ENCODE measurements around the gene TRAPPC12.

TRAPPC12 gene

GRCh38 chr2:3414133-3414860, 34.8 kb downstream of the TRAPPC12 start:
- peaks cover 19% of the 10 kb centered on the region for H3K4me1 Mint-ChIP-seq
- no peak overlapping the region for H3K4me3 Mint-ChIP-seq

GRCh38 chr2:3418766-3419404, 39.4 kb downstream of the TRAPPC12 start:
- H3K27ac Mint-ChIP-seq = no peak overlapping the region
- H3K36me3 Mint-ChIP-seq = peaks cover 10% of the 10 kb centered on the region
- H3K9me3 Mint-ChIP-seq = no peaks in the 10 kb centered on the region

More at GRCh38 chr2:3414133-3414860, 34.8 kb downstream of the TRAPPC12 start:
- peaks cover 8% of the 10 kb centered on the region for H3K36me3 Mint-ChIP-seq
- no peak overlapping the region for H3K27ac Mint-ChIP-seq
- no peaks in the 10 kb centered on the region for H3K9me3 Mint-ChIP-seq
- no peaks in the 10 kb centered on the region for H3K27me3 Mint-ChIP-seq

GRCh38 chr2:3420076-3420768, 40.7 kb downstream of the TRAPPC12 start:
- H3K4me1 Mint-ChIP-seq = peaks cover 14% of the 10 kb centered on the region
- H3K36me3 Mint-ChIP-seq = peaks cover 7% of the 10 kb centered on the region
- H3K27me3 Mint-ChIP-seq = no peaks in the 10 kb centered on the region
- peak overlapping the region; percentile 41 for H3K27ac Mint-ChIP-seq
- H3K9me3 Mint-ChIP-seq = no peaks in the 10 kb centered on the region
- H3K4me3 Mint-ChIP-seq = no peak overlapping the region

More at GRCh38 chr2:3418766-3419404, 39.4 kb downstream of the TRAPPC12 start:
- Mint-ChIP-seq H3K4me1 (peaks cover 11% of the 10 kb centered on the region), H3K27me3 (no peaks in the 10 kb centered on the region), H3K4me3 (no peak overlapping the region)

GRCh38 chr2:3420769-3421397, 41.4 kb downstream of the TRAPPC12 start:
- Mint-ChIP-seq H3K4me3 (no peak overlapping the region), H3K36me3 (peaks cover 10% of the 10 kb centered on the region), H3K27me3 (no peaks in the 10 kb centered on the region), H3K4me1 (peaks cover 14% of the 10 kb centered on the region), H3K27ac (no peak overlapping the region), H3K9me3 (no peaks in the 10 kb centered on the region)

- Mint-ChIP-seq H3K9me3 (no peaks in the 10 kb centered on the region), H3K27me3 (no peaks in the 10 kb centered on the region), H3K27ac (no peak overlapping the region), H3K36me3 (peaks cover 10% of the 10 kb centered on the region), H3K4me1 (peaks cover 14% of the 10 kb centered on the region), H3K4me3 (no peak overlapping the region)
Observed at GRCh38 chr2:3421580-3421979, 42.1 kb downstream of the TRAPPC12 start.

GRCh38 chr2:3422161-3422779, 42.8 kb downstream of the TRAPPC12 start:
- Mint-ChIP-seq H3K27me3 (no peaks in the 10 kb centered on the region), H3K4me3 (no peak overlapping the region), H3K9me3 (no peaks in the 10 kb centered on the region), H3K36me3 (peaks cover 10% of the 10 kb centered on the region), H3K4me1 (peaks cover 11% of the 10 kb centered on the region), H3K27ac (no peak overlapping the region)

GRCh38 chr2:3423492-3424170, 44.1 kb downstream of the TRAPPC12 start:
- H3K36me3 Mint-ChIP-seq = peaks cover 10% of the 10 kb centered on the region

GRCh38 chr2:3424171-3424795, 44.8 kb downstream of the TRAPPC12 start:
- Mint-ChIP-seq H3K4me1 (peaks cover 10% of the 10 kb centered on the region), H3K27ac (no peak overlapping the region), H3K27me3 (no peaks in the 10 kb centered on the region), H3K4me3 (no peak overlapping the region), H3K9me3 (no peaks in the 10 kb centered on the region), H3K36me3 (peaks cover 12% of the 10 kb centered on the region)

More at GRCh38 chr2:3423492-3424170, 44.1 kb downstream of the TRAPPC12 start:
- Mint-ChIP-seq H3K9me3 (no peaks in the 10 kb centered on the region), H3K4me1 (peaks cover 10% of the 10 kb centered on the region), H3K27me3 (no peaks in the 10 kb centered on the region), H3K27ac (no peak overlapping the region), H3K4me3 (no peak overlapping the region)

- Mint-ChIP-seq H3K4me1 (peaks cover 10% of the 10 kb centered on the region), H3K9me3 (no peaks in the 10 kb centered on the region), H3K36me3 (peaks cover 16% of the 10 kb centered on the region), H3K4me3 (no peak overlapping the region), H3K27ac (no peak overlapping the region), H3K27me3 (no peaks in the 10 kb centered on the region)
Observed at GRCh38 chr2:3426615-3427014, 47.1 kb downstream of the TRAPPC12 start.

- Mint-ChIP-seq H3K9me3 (no peaks in the 10 kb centered on the region), H3K36me3 (peaks cover 16% of the 10 kb centered on the region), H3K27me3 (no peaks in the 10 kb centered on the region), H3K4me3 (no peak overlapping the region), H3K27ac (no peak overlapping the region), H3K4me1 (peaks cover 10% of the 10 kb centered on the region)
Observed at GRCh38 chr2:3427272-3427671, 47.8 kb downstream of the TRAPPC12 start.

GRCh38 chr2:3428577-3428976, 49.1 kb downstream of the TRAPPC12 start:
- Mint-ChIP-seq H3K9me3 (no peaks in the 10 kb centered on the region), H3K4me1 (peaks cover 5% of the 10 kb centered on the region), H3K36me3 (peaks cover 15% of the 10 kb centered on the region), H3K27ac (no peak overlapping the region), H3K4me3 (no peak overlapping the region), H3K27me3 (no peaks in the 10 kb centered on the region)

- H3K36me3 Mint-ChIP-seq = peaks cover 10% of the 10 kb centered on the region
- H3K27ac Mint-ChIP-seq = no peak overlapping the region
Observed at GRCh38 chr2:3429066-3429610, 49.6 kb downstream of the TRAPPC12 start.

GRCh38 chr2:3430172-3430571, 50.7 kb downstream of the TRAPPC12 start:
- H3K36me3 Mint-ChIP-seq = peaks cover 15% of the 10 kb centered on the region

More at GRCh38 chr2:3429066-3429610, 49.6 kb downstream of the TRAPPC12 start:
- Mint-ChIP-seq H3K4me3 (no peak overlapping the region), H3K4me1 (no peaks in the 10 kb centered on the region), H3K27me3 (no peaks in the 10 kb centered on the region), H3K9me3 (no peaks in the 10 kb centered on the region)

More at GRCh38 chr2:3430172-3430571, 50.7 kb downstream of the TRAPPC12 start:
- H3K27me3 Mint-ChIP-seq = no peaks in the 10 kb centered on the region
- no peaks in the 10 kb centered on the region for H3K9me3 Mint-ChIP-seq
- H3K4me3 Mint-ChIP-seq = no peak overlapping the region
- H3K4me1 Mint-ChIP-seq = no peaks in the 10 kb centered on the region
- H3K27ac Mint-ChIP-seq = peak overlapping the region; percentile 25
